ENCODE measurements around the gene VWA3A. TPM values are rescaled to one million over a fixed set of nuclear protein-coding genes. Genes with fewer than 3 reads are reported as not detected.
"Not testable (repeated sequence)": the region's sequence is repeated elsewhere in the genome, so short reads cannot be mapped to it uniquely, and the experiment has no call there.

VWA3A gene
- total RNA-seq, 1 experiment from 2014 or later = not detected

GRCh38 chr16:22196559-22197168 is 104.3 kb downstream of the VWA3A start:
- H3K9me2 ChIP-seq (ENCODE audit: insufficient read depth); H3K36me3 ChIP-seq (ENCODE audit: control insufficient read depth in 1 of 2, insufficient read depth in 2 of 2, low read length in 2 of 2); H3K27ac ChIP-seq (ENCODE audit: low read depth, low read length); H3K27me3 ChIP-seq (ENCODE audit: insufficient read depth, low read length); RAD21 ChIA-PET (ENCODE audit: low non-redundant PET in 1 of 2, low total read pairs in 2 of 2, uncharacterized antibody in 2 of 2, unreplicated experiment in 2 of 2); ATAC-seq; intact Hi-C loops (cut with micrococcal nuclease); H3K79me2 ChIP-seq (ENCODE audit: insufficient read depth, low read length); H4K20me1 ChIP-seq (ENCODE audit: insufficient read depth); DNase-seq (ENCODE audit: low read depth, low spot score); BruUV-seq (replicated peaks); POLR2A ChIA-PET; H3K9me3 ChIP-seq (ENCODE audit: control insufficient read depth in 1 of 2, insufficient read depth in 1 of 2, low read depth in 1 of 2, low read length in 2 of 2): not testable (repeated sequence)
- H3K4me2 ChIP-seq (ENCODE audit: low read length) = peak overlapping the region; percentile 97
- peak overlapping the region; percentile 50; the same call in 1 of the 2 replicates for H3K9ac ChIP-seq (ENCODE audit: low read length)
- CTCF ChIA-PET = interaction anchor here (0.9 to 1.1 kb wide), 3 partner anchors 8 to 104 kb away, joined by 3 to 7 read pairs (median 3); no protein-coding TSS in a partner anchor
- H3K4me1 ChIP-seq (ENCODE audit: control insufficient read depth in 1 of 2, insufficient read depth in 2 of 2, low read length in 2 of 2) = peaks cover 21 to 48% of the 10 kb centered on the region in 2 experiments
- H3K4me3 ChIP-seq (replicated peaks in 1 of 2; ENCODE audit: low read depth in 1 of 2, low read length in 2 of 2) = peak overlapping the region; percentile 43 to 59
- peak overlapping the region; percentile 99 for H2AFZ ChIP-seq (ENCODE audit: low read depth, low read length, poor library complexity, severe bottlenecking)

GRCh38 chr16:22198547-22199293 is 106.4 kb downstream of the VWA3A start:
- peaks cover 17 to 41% of the 10 kb centered on the region in 2 experiments for H3K4me1 ChIP-seq (ENCODE audit: control insufficient read depth in 1 of 2, insufficient read depth in 2 of 2, low read length in 2 of 2)
- DNase-seq (ENCODE audit: low read depth, low spot score) = no peak
- TF ChIP-seq EZH2 (IDR thresholded peaks at IDR 0.05) (no peak), YY1 (IDR thresholded peaks at IDR 0.05; ENCODE audit: extremely low read depth, insufficient replicate concordance, low read depth, low read length) (peak; percentile 10), EZH2phosphoT487 (IDR thresholded peaks at IDR 0.05; ENCODE audit: borderline replicate concordance) (no peak)
- no peaks in the 10 kb centered on the region for H3K79me2 ChIP-seq (ENCODE audit: insufficient read depth, low read length)
- no TSS peak for BruUV-seq (replicated peaks)
- ChIA-PET CTCF (interaction anchor here (0.8 to 1.6 kb wide), 2 partner anchors 10 to 102 kb away, joined by 3 to 5 read pairs; no protein-coding TSS in a partner anchor), RAD21 (ENCODE audit: low non-redundant PET in 1 of 2, low total read pairs in 2 of 2, uncharacterized antibody in 2 of 2, unreplicated experiment in 2 of 2) (no interaction called here), POLR2A (no interaction called here)
- no peak overlapping the region for H2AFZ ChIP-seq (ENCODE audit: low read depth, low read length, poor library complexity, severe bottlenecking)
- no peaks in the 10 kb centered on the region for H3K9me2 ChIP-seq (ENCODE audit: insufficient read depth)
- peak overlapping the region; percentile 26 for H3K27ac ChIP-seq (ENCODE audit: low read depth, low read length)
- H3K9ac ChIP-seq (ENCODE audit: low read length) = peak overlapping the region; percentile 51
- intact Hi-C loops (cut with micrococcal nuclease) = no loop called here
- 0 out of 4 replicates have a peak overlapping the region, but pooled peaks of 1 of the 2 experiments have one; percentile 11 for H3K4me3 ChIP-seq (replicated peaks in 1 of 2; ENCODE audit: low read depth in 1 of 2, low read length in 2 of 2)
- ATAC-seq = peak; percentile 3
- H3K27me3 ChIP-seq (ENCODE audit: insufficient read depth, low read length) = no peaks in the 10 kb centered on the region
- no peaks in the 10 kb centered on the region for H3K9me3 ChIP-seq (ENCODE audit: control insufficient read depth in 1 of 2, insufficient read depth in 1 of 2, low read depth in 1 of 2, low read length in 2 of 2)
- no peaks in the 10 kb centered on the region for H4K20me1 ChIP-seq (ENCODE audit: insufficient read depth)
- H3K4me2 ChIP-seq (ENCODE audit: low read length) = peak overlapping the region; percentile 59
- H3K36me3 ChIP-seq (ENCODE audit: control insufficient read depth in 1 of 2, insufficient read depth in 2 of 2, low read length in 2 of 2) = no peaks in the 10 kb centered on the region

Data from HCT116 (cell line).